Amniotic epithelial cell (primary cell): ENCODE measurements around the gene TMEM178A.
"Not testable (repeated sequence)": the region's sequence is repeated elsewhere in the genome, so short reads cannot be mapped to it uniquely, and the experiment has no call there.

ENCODE experiments used
- DNase-seq: peaks from one replicate; pipeline ENCODE4 v3.0.0-alpha.2; 2010; ENCODE audit warnings: low read depth

Gene TMEM178A

DNA sequence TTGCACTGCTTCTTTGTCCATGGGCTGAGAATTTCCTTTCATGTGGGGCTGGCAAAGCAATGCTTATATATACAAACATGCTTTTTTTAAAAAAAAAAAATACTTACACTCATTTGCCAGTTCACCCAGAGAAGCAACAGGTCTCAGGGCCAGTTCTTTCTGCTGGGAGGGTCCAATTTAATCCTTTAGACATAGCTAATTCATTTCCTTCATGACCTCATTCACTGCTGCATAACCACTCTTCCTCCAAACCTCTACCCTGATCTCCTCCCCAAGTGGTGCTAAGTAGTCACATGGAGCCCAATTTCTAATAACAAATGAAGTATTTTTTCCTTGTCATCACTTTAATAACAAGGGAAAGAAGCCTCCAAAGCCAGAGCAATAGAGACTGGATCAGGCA, 17.1 kb upstream of the TMEM178A start:
- no peak for DNase-seq

DNA sequence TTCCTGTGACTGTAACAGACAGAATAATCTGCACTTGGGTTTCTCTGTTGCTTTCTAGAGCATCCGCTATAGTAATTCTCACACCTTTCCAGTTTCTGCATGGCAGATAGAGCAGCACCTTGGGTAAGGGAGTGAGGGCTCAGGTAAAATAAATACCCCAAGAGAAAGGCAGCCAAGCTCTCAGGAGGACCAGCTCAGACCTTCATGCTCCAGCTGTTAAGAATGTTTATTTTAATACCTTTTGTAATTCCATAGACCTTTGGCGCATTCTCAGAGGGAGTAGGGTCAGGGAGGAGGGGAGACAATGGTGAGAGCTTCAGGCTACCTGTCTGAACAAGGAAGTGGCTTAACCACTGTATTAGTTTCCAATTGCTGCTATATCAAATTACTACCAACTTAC, 16.2 kb upstream of the TMEM178A start:
- no peak for DNase-seq

DNA sequence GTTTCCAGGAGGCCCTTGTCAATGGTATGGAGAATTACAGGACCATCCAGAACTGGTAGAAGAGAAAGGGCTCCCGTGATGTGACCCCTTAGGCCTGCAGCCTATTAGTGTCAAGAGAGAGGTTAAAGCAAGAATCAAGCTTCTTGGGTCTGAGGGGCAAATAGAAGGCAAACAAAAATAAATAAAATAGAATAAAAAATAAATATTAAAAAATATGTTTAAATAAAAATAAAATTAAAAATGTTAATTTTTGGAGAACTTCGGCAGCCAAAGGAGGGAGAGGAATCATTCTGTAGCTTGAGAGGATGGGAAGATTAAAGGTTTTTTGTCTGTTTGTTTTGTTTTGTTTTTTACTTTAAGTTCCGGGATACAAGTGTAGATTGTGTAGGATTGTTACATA, 15.2 kb upstream of the TMEM178A start:
- no peak for DNase-seq

DNA sequence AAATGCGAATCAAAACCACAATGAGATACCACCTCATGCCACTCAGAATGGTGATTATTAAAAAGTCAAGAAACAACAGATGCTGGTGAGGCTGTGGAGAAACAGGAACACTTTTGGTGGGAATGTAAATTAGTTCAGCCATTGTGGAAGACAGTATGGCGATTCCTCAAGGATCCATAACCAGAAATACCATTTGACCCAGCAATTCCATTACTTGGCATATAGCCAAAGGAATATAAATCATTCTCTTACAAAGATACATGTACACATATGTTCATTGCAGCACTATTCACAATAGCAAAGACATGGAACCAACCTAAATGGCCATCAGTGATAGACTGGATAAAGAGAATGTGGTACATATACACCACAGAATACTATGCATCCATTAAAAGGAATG, 9.5 kb upstream of the TMEM178A start:
- not testable (repeated sequence) for DNase-seq

DNA sequence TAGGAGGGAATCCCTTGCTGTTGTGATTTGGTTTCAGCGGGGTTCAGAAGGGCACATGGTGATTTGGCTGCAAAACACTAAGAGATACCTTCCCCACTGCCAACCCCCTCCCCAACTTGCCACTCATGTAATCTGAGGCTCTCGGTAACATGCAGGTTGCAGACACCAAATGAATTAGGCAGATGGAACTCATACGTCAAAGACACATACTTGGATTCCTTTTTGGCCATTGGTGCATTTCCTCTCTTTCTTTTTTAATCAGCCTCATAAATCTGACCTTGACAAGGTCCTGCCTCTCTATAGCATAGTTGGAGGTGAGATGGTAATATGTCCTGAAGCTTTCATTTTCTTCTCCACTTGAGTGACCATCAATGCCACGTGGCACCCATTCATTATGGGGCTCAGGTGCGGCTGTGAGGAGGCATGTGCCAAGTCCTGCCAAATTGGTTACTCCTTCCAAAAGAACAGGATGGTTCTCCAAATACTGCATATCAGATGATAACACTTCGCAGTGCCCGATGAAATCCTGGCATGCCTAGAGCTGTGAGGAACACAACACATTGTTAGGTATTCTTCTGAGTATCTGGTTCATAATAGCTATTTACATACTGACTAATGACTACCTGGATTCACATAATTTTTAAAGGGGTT, 8.3 kb upstream of the TMEM178A start:
- DNase-seq, result no peak

DNA sequence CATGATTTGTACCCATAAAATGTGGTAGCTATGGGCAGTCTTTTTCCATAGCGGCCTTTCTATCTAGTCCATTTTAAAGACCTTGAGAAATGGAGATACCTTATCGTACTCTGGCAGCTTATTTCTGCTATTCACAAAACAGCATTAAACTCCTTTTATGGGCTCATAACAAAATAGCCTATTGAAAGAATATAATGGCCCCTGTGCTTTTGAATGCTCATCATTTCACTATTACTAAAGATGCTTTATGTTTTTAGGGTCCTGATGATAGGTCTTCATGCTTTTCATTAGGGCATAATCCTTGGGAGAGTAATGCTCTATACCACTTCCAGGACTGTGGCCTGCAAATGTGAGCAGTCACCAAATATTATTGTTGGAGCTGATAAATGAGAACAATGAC, 7.3 kb upstream of the TMEM178A start:
- no peak for DNase-seq

DNA sequence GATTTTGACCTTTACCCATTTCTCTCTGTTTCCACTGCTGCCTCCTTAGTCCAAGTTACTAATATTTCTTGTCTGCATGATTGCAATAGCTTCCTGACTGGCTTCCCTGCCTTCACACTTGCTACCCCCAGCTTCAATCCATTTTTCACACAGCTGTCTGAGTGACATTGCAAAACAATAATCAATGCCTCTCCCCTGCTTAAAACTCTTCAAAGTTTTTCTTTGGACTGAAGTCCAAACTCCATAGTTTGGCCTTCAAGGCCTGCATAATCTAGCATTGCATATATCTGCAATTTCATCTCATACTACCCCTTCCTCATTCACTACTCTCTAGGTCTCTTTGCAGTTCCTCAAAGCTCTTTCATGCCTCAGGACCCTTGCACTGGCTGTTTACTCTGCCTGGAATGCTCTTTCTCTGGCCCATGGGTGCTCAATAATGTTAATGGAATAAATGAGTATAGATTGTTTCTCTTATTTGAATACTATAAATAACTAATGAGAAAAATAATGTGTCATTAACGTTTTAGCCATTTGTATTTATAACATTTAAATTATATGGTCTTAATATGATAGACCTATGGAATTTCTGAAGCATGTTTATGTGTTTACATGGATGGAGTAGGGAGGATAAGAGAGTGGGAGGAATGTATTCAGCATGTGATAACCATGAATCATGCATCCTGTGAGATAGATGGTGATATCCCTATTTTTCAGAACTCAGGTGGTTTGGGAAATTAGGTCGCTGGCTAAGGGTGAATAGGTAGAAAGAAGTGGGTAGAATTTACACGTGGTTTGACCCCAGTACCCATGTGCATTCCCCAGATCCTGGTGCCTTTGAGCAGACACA, 5.7 kb upstream of the TMEM178A start:
- no peak for DNase-seq

DNA sequence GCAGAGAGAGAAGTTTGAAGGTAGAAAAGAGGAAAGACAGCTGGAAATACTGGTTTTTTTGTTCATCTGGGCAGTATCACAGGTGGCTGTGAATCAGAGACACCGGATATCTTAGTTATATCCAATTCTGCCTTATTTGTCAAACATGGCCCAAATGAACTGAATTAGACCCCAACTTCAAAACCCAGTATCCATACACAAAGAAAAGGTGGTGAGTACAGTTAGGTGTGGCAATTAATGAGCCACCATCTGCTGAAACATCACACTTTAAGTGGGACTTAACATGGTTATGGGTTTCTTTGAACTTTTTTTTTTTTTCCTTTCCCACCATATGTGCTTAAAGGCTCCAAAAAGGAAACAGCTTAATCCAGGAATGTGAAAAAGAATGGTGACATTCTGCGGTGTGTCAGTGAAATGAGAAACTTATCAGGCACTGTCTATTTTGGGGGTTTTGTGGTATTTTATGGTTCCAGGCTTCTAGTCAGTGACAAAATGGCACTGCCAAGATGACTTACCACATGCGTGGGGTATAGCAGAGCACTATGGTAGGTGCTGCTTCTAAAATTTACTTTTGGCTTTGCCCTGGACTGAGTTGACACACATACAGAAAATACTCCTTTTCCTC, 5.0 kb upstream of the TMEM178A start:
- DNase-seq, result no peak

DNA sequence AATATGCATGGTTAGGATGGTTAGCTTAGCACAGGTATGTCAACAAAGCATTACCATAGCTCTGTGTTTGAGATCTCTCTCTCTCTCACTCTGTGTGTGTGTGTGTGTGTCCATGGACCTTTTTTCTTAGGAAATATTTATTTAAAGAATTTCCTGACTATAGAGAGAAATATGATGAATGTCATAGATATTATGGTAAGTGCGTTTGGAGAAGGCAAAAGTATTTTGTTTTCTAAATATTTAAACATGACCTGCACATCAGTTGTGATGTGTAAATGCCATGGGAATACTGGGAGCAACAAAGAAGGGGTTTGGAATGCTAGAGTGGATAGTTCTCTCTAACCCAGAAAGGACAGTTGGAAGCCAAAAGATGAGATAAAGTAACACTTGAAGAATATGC, 3.9 kb upstream of the TMEM178A start:
- DNase-seq, result no peak

DNA sequence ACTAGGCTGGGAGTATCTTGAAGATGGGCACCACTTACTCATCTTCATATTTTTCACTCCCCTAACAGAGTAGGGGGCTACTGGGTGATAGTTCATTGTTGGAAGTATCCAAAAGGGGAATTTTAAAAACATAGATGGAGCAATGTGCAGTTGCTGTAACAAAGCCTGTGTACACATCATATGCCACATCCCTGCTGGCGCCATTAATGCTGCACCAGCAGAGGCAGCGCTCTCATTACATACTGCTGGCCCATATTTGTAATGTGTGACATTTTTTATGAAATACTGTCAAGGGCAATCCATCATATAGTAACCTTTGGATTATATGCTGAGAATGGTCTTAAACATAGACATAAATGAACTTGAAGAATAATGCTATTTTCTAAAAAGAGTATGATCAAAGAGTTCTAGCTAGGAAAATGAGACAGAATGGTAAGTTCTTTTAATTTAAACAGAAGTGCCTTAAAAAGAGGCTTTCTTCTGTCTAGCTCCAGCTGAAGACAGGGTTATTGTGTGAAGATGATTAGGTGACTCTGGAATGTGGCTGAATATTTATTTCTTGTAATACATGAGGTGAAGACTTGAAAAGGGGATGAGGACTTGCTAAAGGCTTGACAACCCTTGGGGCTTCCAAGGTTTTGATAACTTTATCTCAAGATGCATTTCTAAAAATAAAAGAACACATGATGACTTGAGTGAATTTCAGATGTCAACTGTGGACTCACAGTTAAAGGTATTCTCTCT, 2.4 kb upstream of the TMEM178A start:
- DNase-seq, result no peak

DNA sequence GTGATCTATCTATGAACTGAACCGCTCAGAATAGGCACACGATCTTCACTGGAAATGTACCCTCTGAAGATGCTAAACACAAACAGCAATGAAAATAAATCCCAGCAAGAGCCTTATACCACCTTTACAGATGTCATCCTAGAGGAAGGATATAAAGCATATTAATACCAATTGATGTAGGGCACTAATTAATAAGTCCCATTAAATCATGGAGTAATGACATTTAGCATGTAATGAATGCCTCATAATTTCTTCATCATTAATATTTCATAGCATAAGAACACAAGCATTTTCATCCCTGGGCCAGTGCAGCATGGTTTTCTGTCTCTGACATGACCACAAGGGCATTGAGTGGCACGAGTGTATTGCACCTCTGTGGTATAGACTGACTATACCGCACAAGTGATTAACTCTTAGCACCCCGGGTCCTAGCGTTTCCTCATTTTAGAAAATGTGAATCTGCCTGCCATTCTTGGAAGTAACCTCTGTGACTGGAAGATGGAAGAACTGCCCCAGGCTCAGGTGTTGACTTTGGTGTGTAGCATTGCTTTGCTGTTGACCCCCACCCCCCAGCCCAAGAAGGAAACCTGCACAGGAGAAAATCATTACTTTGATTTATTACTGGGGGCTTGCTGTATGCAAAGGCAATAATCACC, 1.4 kb upstream of the TMEM178A start:
- no peak for DNase-seq

DNA sequence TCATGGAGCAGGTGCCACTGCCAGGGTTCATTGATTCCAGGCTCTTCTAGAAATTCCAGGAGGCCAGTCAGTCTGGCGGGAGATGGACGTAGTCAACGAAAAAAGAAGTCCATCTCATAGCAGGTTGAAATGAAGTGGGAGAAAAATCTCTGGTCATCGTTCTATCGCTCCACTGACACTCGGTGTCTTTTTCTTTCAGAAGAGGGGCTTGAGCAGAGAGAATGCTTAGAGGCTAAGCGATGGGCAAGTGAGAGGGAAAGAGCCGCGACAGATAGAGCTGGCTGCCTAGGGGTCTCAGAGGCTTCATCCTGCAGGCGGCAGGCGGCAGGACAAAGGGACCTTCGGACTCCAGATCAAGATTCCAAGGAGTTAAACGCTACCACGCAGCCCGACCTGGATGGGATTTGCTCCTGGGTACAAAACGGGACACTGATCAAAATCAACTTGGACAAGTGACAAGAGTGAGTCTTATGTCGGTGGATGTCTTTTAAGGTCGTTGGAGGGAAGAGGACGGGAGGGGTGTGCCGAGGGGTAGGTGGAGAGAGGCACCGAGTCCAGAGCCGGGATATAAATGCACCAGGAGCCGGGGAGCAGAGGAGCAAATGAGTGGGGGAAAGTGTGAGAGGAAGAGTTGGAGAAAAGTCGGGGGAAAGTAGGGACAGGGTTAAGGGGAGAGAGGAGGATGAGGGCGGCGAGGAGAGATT, 677 bp upstream of the TMEM178A start:
- no peak for DNase-seq

DNA sequence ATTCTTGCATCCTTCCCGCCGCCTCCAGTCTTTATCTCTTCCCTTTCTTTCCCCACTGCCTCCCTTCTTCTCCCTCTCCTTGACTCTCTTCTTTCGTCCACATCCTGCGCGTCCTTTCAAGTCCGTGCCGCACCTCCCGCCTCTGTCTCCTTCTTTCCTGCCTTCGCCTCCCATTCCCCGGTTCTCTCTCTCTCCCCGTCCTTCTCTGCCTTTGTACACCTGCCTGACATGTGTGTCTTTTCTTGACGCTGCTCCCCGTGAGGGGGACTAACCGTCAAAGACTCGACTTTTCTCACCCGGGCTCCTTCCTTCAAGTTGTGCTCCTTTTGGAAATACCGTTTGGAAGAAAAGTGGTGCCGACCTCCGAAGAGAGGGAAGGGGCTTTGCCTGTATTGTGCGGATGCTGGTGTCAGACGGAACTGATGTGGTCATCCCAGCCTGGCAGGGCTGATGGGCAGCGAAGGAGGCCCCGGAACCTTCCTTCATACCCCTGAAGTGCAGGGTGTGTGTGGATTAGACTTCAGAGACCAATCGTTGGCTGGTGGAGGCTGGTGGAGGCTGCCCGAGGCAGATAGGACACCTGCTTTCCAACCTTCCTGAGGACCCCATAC, 879 bp downstream of the TMEM178A start:
- DNase-seq, result no peak

DNA sequence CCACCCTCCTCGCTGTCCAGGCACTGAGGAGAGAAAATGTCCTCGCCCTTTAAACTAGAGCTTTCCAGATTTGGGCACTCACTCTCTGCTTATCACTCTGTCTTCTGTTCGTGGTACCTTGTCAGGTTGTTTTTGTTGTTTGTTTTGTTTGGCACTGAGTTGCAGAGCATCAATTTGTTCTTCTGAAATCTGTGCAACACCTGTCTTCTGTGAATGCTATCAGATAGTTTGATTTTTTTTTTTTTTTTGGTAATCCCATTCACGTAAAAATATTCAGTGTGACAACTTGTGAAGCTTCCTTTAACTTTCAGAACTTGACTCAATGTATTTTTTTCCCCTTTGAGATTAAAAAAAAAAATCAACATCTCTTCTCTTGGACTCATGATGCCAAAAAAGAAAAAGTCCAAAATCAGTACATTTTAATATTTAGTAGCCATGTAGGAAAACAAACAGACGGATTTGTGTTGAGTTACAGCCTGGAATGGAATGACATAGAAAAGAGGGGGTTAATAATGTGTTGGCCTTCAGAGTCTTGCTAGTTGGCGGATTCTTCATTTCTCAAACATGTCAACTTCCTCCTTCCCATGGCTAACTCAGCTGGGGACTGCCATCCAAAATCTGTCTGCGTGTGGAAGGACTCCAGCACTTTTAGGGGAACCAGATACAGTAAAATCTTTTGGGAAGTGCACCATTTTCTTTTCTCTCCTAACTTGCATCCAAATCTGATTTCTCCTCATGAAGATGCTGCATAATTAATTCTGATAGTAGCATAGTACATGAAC, 1.6 kb downstream of the TMEM178A start:
- DNase-seq, result no peak

DNA sequence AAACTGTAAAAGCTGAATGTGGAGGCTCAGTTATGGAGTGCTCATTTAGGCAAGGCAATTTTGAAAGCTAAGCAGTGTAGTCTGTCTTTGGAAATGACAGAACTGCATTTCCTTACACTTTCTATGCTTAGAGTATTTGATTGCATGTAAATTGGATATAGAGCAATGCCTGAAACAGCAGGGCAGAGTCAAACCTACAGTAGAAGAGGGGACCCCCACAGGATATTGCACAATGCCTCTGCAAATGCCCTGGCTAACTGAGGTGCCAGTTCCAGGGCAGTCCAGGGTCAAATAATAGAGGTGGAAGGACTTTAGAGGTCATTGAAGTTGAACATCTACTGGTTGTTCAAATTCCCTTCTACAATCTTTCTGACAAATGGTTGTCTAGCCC, 2.2 kb downstream of the TMEM178A start:
- DNase-seq, result no peak

DNA sequence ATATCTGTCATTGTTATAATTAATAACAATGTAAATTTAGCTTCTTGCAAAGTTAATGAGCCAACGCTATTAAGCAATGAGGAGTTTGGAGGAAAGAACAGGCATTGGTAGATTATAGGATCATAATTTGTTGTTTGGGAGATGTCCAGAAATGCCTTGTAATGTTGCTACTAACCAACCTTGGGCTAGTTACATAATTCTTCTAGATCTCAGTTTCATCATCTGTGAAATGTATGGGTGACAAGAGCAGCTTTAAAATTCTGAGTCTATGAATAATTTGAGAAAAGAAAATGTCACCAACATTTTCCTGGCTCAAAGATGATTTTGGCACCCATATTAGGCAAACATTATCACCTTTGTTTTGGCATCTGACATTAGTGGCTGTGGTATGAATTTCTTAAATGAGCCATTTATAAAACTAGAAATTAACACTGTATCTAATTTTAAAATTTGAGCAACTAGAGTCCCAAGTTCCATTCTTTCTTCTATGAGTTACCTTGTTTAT, 2.9 kb downstream of the TMEM178A start:
- no peak for DNase-seq

DNA sequence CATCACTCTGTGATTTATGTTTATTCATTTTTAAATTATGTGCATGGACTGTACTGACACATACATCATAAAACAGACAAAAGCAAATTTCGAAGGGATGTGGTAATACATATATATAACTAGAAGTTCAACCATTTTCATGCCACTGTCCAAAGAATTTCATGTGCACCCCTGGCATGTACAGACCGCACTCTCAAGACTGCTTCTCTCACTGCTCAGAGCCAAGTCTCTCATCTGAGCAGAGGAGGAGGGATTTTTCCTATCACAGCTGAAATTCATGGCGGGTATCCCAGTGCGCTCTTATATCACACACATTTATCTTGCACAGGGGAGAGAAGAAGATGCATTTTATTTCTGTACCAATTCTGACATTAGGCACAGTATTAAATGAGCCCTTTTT, 5.9 kb downstream of the TMEM178A start:
- no peak for DNase-seq

DNA sequence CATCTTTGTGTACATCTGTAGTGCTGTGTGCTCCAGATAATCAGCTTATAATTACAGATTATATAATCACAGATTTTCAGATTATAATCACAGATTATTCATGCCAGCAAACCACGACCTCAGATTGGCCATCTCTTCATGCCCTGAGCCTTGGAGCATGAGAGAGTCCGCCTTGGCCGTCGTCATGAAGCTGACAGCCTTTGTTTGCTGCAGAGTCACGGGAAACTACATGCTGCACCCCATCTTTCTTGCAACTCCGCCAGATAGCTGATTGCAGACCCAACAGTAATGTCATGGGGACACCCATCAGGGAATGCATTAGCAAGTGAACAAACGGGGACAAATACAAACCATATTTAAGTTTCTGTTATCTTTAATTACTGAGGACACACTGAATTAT, 7.3 kb downstream of the TMEM178A start:
- DNase-seq, result no peak

DNA sequence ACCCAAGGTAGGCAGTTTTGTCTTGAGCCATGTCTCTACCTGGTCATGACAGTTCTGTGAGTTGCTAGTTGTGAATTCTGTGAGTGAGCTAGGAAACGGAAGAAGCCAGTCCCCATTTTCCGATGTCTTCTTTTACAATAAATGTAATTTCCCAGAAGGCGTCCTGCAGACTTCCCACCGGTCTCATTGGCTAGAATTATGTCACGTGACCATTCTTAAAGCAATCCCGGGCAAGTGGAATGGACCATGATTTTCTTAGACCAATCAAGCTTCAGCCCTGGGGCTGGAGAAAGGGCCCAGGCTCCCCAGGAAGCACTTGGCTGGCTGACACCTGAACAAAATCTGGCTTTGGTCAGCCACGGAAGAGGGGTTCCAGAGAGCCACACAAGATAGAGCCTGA, 10.6 kb downstream of the TMEM178A start:
- no peak for DNase-seq

DNA sequence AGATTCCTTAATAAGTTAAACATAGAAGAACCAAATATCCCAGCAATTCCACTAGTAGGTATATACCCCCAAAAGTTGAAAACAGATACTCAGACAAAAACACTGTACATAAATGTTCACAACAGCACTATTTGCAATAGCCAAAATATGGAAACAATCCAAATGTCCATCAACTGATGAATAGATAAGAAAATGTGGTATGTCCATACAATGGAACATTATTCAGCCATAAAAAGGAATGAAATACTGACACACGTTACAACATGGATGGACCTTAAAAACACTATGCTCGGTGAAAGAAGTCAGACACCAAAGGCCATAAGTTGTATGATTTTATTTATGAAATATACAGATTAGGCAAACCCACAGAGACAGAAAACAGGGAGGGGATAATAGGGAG, 12.5 kb downstream of the TMEM178A start:
- DNase-seq, result no peak
